ENCODE results near the gene NRCAM.

NRCAM gene

DNA sequence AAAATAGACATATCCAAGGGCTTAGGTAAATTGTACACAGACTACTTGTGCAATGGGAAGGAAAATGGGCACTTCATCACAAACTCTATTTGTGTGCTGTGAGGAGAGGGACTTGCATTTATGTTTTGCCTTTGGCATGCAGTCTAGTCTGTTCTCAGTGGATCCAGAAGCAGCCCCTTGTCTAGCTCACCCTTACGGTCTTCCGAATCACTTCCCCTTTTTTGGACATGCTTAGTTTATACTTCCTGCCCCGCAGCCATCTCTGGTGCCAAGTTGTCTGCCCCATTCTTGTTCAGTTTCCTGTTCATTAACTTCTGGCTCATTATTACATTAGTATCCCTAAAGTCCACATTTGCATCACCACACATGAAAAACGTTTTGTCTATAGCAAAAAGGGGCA, 161.6 kb downstream of the NRCAM start:
- Histone ChIP-seq H3K79me2 (ENCODE audit: low read length) (no peaks in the 10 kb centered on the region), H3F3A (ENCODE audit: insufficient read depth, low read length) (no peaks in the 10 kb centered on the region), H3K4me3 (ENCODE audit: low read length) (no peak overlapping the region), H3K4me2 (ENCODE audit: low read depth, low read length) (0 out of 2 replicates have a peak overlapping the region, but pooled peaks have one; percentile 12), H3K27me3 (replicated peaks; ENCODE audit: insufficient read depth, low read length) (no peaks in the 10 kb centered on the region), H3K4me1 (ENCODE audit: low read length) (no peaks in the 10 kb centered on the region), H3K9me3 (replicated peaks; ENCODE audit: insufficient read depth, low read length) (no peaks in the 10 kb centered on the region), H3K9ac (ENCODE audit: low read length) (no peak overlapping the region), H3K36me3 (replicated peaks; ENCODE audit: insufficient read depth, low read length) (no peaks in the 10 kb centered on the region), H3K9me2 (replicated peaks; ENCODE audit: insufficient read depth, low read length) (no peaks in the 10 kb centered on the region), H3K27ac (ENCODE audit: low read length) (no peak overlapping the region), H4K20me1 (ENCODE audit: insufficient read depth, low read length) (no peaks in the 10 kb centered on the region), H2AFZ (ENCODE audit: low read length) (peak overlapping the region; percentile 3)
- no peak for TF ChIP-seq EZH2 (optimal IDR thresholded peaks at IDR 0.05; ENCODE audit: low read depth, low read length)
- no peak for TF ChIP-seq CTCF (IDR thresholded peaks at IDR 0.05; ENCODE audit: low read length)
- TF ChIP-seq EZH2phosphoT487 (IDR thresholded peaks at IDR 0.05; ENCODE audit: low read length), result no peak
- no peak for DNase-seq

DNA sequence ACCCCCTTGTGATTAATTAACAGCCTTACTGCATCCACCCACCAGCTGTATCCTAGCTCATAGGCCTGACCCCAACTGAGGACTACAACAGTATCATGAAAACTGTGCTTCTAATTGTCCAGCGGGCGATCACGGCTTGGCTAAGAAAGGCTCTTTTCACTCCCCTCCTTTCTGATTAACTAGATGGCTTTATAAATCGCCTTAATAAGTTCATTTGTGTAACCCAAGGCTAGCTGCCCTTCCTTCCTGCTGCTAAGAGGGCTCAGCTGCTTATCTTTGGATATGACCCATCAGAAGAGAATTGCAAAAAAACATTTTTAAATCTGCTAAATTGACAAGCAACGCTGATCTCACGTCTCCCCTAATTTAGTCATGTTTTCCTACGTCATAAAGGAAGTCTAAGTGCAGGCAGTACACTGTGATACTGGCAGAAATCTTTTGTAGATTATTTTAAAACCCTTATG, 163.1 kb downstream of the NRCAM start:
- Histone ChIP-seq H3K36me3 (replicated peaks; ENCODE audit: insufficient read depth, low read length) (no peaks in the 10 kb centered on the region), H4K20me1 (ENCODE audit: insufficient read depth, low read length) (no peaks in the 10 kb centered on the region), H2AFZ (ENCODE audit: low read length) (no peak overlapping the region), H3K27ac (ENCODE audit: low read length) (no peak overlapping the region), H3K9me2 (replicated peaks; ENCODE audit: insufficient read depth, low read length) (no peaks in the 10 kb centered on the region), H3F3A (ENCODE audit: insufficient read depth, low read length) (no peaks in the 10 kb centered on the region), H3K27me3 (replicated peaks; ENCODE audit: insufficient read depth, low read length) (no peaks in the 10 kb centered on the region), H3K9me3 (replicated peaks; ENCODE audit: insufficient read depth, low read length) (no peaks in the 10 kb centered on the region), H3K4me2 (ENCODE audit: low read depth, low read length) (no peak overlapping the region), H3K4me3 (ENCODE audit: low read length) (no peak overlapping the region), H3K79me2 (ENCODE audit: low read length) (no peaks in the 10 kb centered on the region), H3K4me1 (ENCODE audit: low read length) (no peaks in the 10 kb centered on the region), H3K9ac (ENCODE audit: low read length) (no peak overlapping the region)
- DNase-seq, result no peak
- TF ChIP-seq CTCF (IDR thresholded peaks at IDR 0.05; ENCODE audit: low read length) (no peak), EZH2 (optimal IDR thresholded peaks at IDR 0.05; ENCODE audit: low read depth, low read length) (no peak), EZH2phosphoT487 (IDR thresholded peaks at IDR 0.05; ENCODE audit: low read length) (no peak)

DNA sequence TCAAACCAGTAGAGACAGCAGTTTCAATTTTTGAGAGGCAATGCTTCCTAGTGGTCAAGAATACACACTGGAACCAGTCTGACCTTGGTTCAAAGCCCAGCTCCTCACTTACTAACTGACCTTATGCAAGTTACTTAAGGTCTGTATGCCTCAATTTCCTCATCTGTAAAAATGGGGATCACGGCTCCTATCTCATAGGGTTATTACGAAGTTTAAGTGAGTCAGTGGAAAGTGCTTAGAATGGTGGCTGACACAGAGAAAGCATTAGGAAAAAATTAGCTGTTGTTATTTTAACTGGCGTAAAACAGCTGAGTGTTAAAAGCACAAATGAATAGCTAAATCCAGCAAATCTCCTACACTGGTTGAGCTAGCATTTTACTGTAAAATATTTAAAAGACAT, 163.7 kb downstream of the NRCAM start:
- Histone ChIP-seq H3K4me1 (ENCODE audit: low read length) (no peaks in the 10 kb centered on the region), H3K27ac (ENCODE audit: low read length) (no peak overlapping the region), H3K4me3 (ENCODE audit: low read length) (no peak overlapping the region), H3K27me3 (replicated peaks; ENCODE audit: insufficient read depth, low read length) (no peaks in the 10 kb centered on the region), H3K9ac (ENCODE audit: low read length) (no peak overlapping the region), H3K9me2 (replicated peaks; ENCODE audit: insufficient read depth, low read length) (no peaks in the 10 kb centered on the region), H3K9me3 (replicated peaks; ENCODE audit: insufficient read depth, low read length) (no peaks in the 10 kb centered on the region), H3F3A (ENCODE audit: insufficient read depth, low read length) (no peaks in the 10 kb centered on the region), H3K4me2 (ENCODE audit: low read depth, low read length) (no peak overlapping the region), H3K79me2 (ENCODE audit: low read length) (no peaks in the 10 kb centered on the region), H3K36me3 (replicated peaks; ENCODE audit: insufficient read depth, low read length) (no peaks in the 10 kb centered on the region), H2AFZ (ENCODE audit: low read length) (no peak overlapping the region), H4K20me1 (ENCODE audit: insufficient read depth, low read length) (no peaks in the 10 kb centered on the region)
- TF ChIP-seq EZH2 (optimal IDR thresholded peaks at IDR 0.05; ENCODE audit: low read depth, low read length) (no peak), EZH2phosphoT487 (IDR thresholded peaks at IDR 0.05; ENCODE audit: low read length) (no peak), CTCF (IDR thresholded peaks at IDR 0.05; ENCODE audit: low read length) (no peak)
- DNase-seq, result no peak

Measured in MM.1S (cell line).